ENCODE measurements around the gene PICK1.

- no peak for TF ChIP-seq CTCF (IDR thresholded peaks at IDR 0.05)
- no peak for TF ChIP-seq POLR2A (IDR thresholded peaks at IDR 0.05)
- TF ChIP-seq EP300 (IDR thresholded peaks at IDR 0.05), result no peak
These were observed 34.2 kb upstream of the PICK1 start for GRCh38 chr22:38023045-38023444.

Data from ovary (tissue), 3 donors.